GM12878 (cell line): ENCODE results near the gene SLC17A6. TPM values are rescaled to one million over a fixed set of nuclear protein-coding genes. Genes with fewer than 3 reads are reported as not detected.

Experiments used
- ATAC-seq: fragments of 200-7000 bp; cut with Tn5 transposase; 3 replicates; pipeline ENCODE4 v1.9.1; 2020; ENCODE audit warnings: mild to moderate bottlenecking, moderate library complexity
- BruUV-seq: library from RNA; stranded (reverse); fragments of 400-500 nt; replicated peaks from 2 replicates; lab custom pipeline; 2021; lab: Mats Ljungman, UMichigan
- CTCF ChIA-PET: fragments of 300-600 bp; sonication (Branson Sonifier 250); formaldehyde crosslinking; extraction: SDS; loops from one replicate; lab custom pipeline; 2021; ENCODE audit warnings: inconsistent platforms; lab: Yijun Ruan, JAX
- POLR2A ChIA-PET: fragments of 350-600 bp; formaldehyde crosslinking; extraction: SDS; loops from one replicate; lab custom pipeline; 2021; ENCODE audit warnings: inconsistent platforms; lab: Charles Lee
- RAD21 ChIA-PET: fragments of 300-600 bp; sonication (Branson Sonifier 250); formaldehyde crosslinking; loops from one replicate; lab custom pipeline; 2023; ENCODE audit warnings: antibody characterized with exemption; ENCODE audit not compliant: unreplicated experiment; lab: Charles Lee
- SMC1A ChIA-PET: fragments of 300-600 bp; sonication (Branson Sonifier 250); formaldehyde crosslinking; loops from one replicate; lab custom pipeline; 2023; ENCODE audit not compliant: unreplicated experiment, uncharacterized antibody; lab: Charles Lee
- DNase-seq: peaks from one replicate; pipeline ENCODE4 v3.0.0-alpha.2; 2011; ENCODE audit warnings: low read depth, low spot score
- FAIRE-seq: peaks from 3 replicates; lab custom pipeline; 2011; peaks lifted over from hg19 to GRCh38; lab: Jason Lieb, UNC
- H2AFZ ChIP-seq: 2 replicates; pipeline ENCODE4 v1.6.0; 2011; ENCODE audit warnings: low read depth, low read length, control low read depth; ENCODE audit not compliant: control insufficient read depth
- H3K27ac ChIP-seq: 2 replicates; pipeline ENCODE4 v1.5.1; 2011; ENCODE audit warnings: control low read depth; ENCODE audit not compliant: control insufficient read depth, insufficient read depth
- H3K27me3 ChIP-seq, 2 experiments: replicated peaks in 1 of 2; 2 replicates each; pipeline versions ENCODE4 v1.6.0 to v1.6.1; 2011; ENCODE audit warnings: low read length in 1 of 2; ENCODE audit not compliant: control insufficient read depth in 2 of 2, insufficient read depth in 2 of 2
- H3K36me3 ChIP-seq, 2 experiments: 2 replicates each; pipeline ENCODE4 v1.5.1; 2011; ENCODE audit warnings: low read length in 1 of 2; ENCODE audit not compliant: control insufficient read depth in 2 of 2, insufficient read depth in 2 of 2
- H3K4me1 ChIP-seq: 2 replicates; pipeline ENCODE4 v1.6.1; 2011; ENCODE audit warnings: mild to moderate bottlenecking, low read length, moderate library complexity, mixed read lengths; ENCODE audit not compliant: control insufficient read depth, insufficient read depth
- H3K4me2 ChIP-seq: 2 replicates; pipeline ENCODE4 v1.6.0; 2011; ENCODE audit warnings: control low read depth; ENCODE audit not compliant: control insufficient read depth, insufficient read depth
- H3K4me3 ChIP-seq: fragments of 200-600 bp; sonication (generic); 2 replicates; pipeline ENCODE4 v1.5.1; 2016
- H3K79me2 ChIP-seq: 2 replicates; pipeline ENCODE4 v1.6.0; 2011; ENCODE audit warnings: low read length; ENCODE audit not compliant: control insufficient read depth, insufficient read depth
- H3K9ac ChIP-seq: 2 replicates; pipeline ENCODE4 v1.8.0; 2011; ENCODE audit warnings: low read length, control low read depth, mixed read lengths; ENCODE audit not compliant: control insufficient read depth, insufficient read depth
- H3K9me3 ChIP-seq: replicated peaks from 3 replicates; pipeline ENCODE4 v1.5.1; 2011; ENCODE audit warnings: mild to moderate bottlenecking, low read length; ENCODE audit not compliant: control insufficient read depth, insufficient read depth
- H4K20me1 ChIP-seq: 2 replicates; pipeline ENCODE4 v1.6.0; 2011; ENCODE audit not compliant: control insufficient read depth, insufficient read depth
- CREM ChIP-seq: IDR thresholded peaks from 2 replicates; pipeline ENCODE4 v1.6.1; 2014; ENCODE audit warnings: antibody characterized with exemption, low read depth
- DPF2 ChIP-seq: fragments of 450-650 bp; IDR thresholded peaks from 2 replicates; pipeline ENCODE4 v1.6.1; 2017; ENCODE audit warnings: mild to moderate bottlenecking
- HDAC6 ChIP-seq: fragments of 200-600 bp; sonication (generic); IDR thresholded peaks from one replicate; pipeline ENCODE4 v1.8.0; 2017; ENCODE audit warnings: antibody characterized with exemption; ENCODE audit not compliant: unreplicated experiment
- JUNB ChIP-seq: IDR thresholded peaks from 2 replicates; pipeline ENCODE4 v1.6.1; 2016; ENCODE audit warnings: antibody characterized with exemption, mild to moderate bottlenecking
- SPI1 ChIP-seq: IDR thresholded peaks from 2 replicates; pipeline ENCODE4 v1.6.1; 2011; ENCODE audit warnings: low read depth, mild to moderate bottlenecking, low read length, moderate library complexity, borderline replicate concordance; ENCODE audit not compliant: insufficient read depth
- STAT1 ChIP-seq: fragments of 450-650 bp; conservative IDR thresholded peaks from 2 replicates; pipeline ENCODE4 v1.6.1; 2014; ENCODE audit warnings: antibody characterized with exemption, mild to moderate bottlenecking
- in situ Hi-C: fragments of 300-500 bp; cut with MboI; formaldehyde crosslinking; loops from 9 replicates; pipeline ENCODE4 v1.14.3; 2018; ENCODE audit warnings: mixed read lengths
- intact Hi-C: fragments of 100-400 bp; cut with micrococcal nuclease; formaldehyde crosslinking; loops from one replicate; pipeline ENCODE4 v1.14.2; 2022; ENCODE audit not compliant: unreplicated experiment
- polyA plus RNA-seq, 11 experiments: library from polyadenylated mRNA; depleted of rRNA in 4 of 11; unstranded in 6 of 11; stranded (reverse) in 5 of 11; fragments of >200 nt; fragmentation: Nextera tagmentation in 4 of 11; fragmentation: Illumina TruSeq in 1 of 11; extraction: Ambion mirVana in 4 of 11; extraction: Trizol in 1 of 11; gene quantifications; 1 replicate in 1 of 11; 2 replicates in 10 of 11; pipeline versions ENCODE4 v1.2.1 to v1.2.3, GENCODE V29; 2011 to 2016; ENCODE audit warnings: inconsistent platforms in 2 of 11, missing spikeins in 2 of 11, low read depth in 1 of 11
- total RNA-seq, 4 experiments: library from RNA; depleted of rRNA in 3 of 4; stranded (reverse); fragments of >200 nt in 3 of 4; fragmentation: Illumina TruSeq in 1 of 4; extraction: Trizol in 1 of 4; gene quantifications; 2 replicates each; pipeline versions ENCODE4 v1.2.1 to v1.2.3, GENCODE V29; 2013 to 2021
- TF ChIP-seq, protein P1 (sequence below): fragments of 450-650 bp; formaldehyde crosslinking; IDR thresholded peaks from 2 replicates; pipeline ENCODE4 v1.4.0; 2020; ENCODE audit warnings: mild to moderate bottlenecking, moderate library complexity
- TF ChIP-seq, protein P2 (sequence below): fragments of 450-650 bp; formaldehyde crosslinking; IDR thresholded peaks from 2 replicates; pipeline ENCODE4 v1.5.0; 2022; ENCODE audit warnings: mild to moderate bottlenecking, missing genetic modification characterization

Gene SLC17A6
- total and polyA plus RNA-seq, 10 of the 15 experiments (the other 5 are each of a cell fraction or from before 2014, with no cell fraction given) = not detected

DNA sequence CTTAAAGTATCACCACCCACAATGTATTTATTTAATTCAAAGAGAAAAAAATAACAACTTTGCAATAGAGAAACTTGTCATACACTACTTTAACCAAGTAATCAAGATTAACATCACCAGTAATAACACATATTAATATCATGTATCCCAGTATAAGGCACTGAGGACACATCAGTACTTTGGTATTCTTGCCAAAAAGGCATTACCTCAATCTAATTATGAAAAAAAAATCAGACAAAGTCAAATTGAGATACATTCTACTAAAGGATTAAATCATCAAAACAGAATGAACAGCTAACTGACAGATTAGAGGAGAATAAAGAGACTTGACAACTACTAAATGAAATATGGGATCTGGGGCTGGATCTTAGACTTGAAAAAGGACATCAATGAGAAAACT, 35.8 kb upstream of the SLC17A6 start:
- ATAC-seq (no peak), FAIRE-seq (no peak), DNase-seq (no peak)
- CTCF ChIA-PET = interaction anchor here (7.3 to 7.7 kb wide), 2 partner anchors 58 to 132 kb away, joined by 58 to 210 read pairs; no protein-coding TSS in a partner anchor
- in situ Hi-C loops (loop anchor here (10.0 kb wide), 1 partner anchor 1658 kb away; no protein-coding TSS in a partner anchor), intact Hi-C loops (loop anchor here (10.0 kb wide), 1 partner anchor 368 kb away; no protein-coding TSS in a partner anchor)
- Histone ChIP-seq H3K36me3 (no peaks in the 10 kb centered on the region), H3K27me3 (no peaks in the 10 kb centered on the region), H3K4me3 (no peak overlapping the region), H3K79me2 (no peaks in the 10 kb centered on the region), H3K27ac (no peak overlapping the region), H2AFZ (no peak overlapping the region), H3K9ac (no peak overlapping the region), H3K4me1 (no peaks in the 10 kb centered on the region), H3K4me2 (no peak overlapping the region), H4K20me1 (no peaks in the 10 kb centered on the region), H3K9me3 (no peaks in the 10 kb centered on the region)
- POLR2A ChIA-PET = no interaction called here
- RAD21 ChIA-PET = interaction anchor here (1.4 to 8.3 kb wide), 3 partner anchors 58 to 132 kb away, joined by 3 to 120 read pairs (median 6); no protein-coding TSS in a partner anchor
- BruUV-seq = no TSS peak
- SMC1A ChIA-PET = interaction anchor here (5.1 kb wide), 1 partner anchor 132 kb away, joined by 95 read pairs; no protein-coding TSS in a partner anchor
- no peak for TF ChIP-seq HDAC6
- no peak for TF ChIP-seq SPI1
- TF ChIP-seq, protein P1, sequence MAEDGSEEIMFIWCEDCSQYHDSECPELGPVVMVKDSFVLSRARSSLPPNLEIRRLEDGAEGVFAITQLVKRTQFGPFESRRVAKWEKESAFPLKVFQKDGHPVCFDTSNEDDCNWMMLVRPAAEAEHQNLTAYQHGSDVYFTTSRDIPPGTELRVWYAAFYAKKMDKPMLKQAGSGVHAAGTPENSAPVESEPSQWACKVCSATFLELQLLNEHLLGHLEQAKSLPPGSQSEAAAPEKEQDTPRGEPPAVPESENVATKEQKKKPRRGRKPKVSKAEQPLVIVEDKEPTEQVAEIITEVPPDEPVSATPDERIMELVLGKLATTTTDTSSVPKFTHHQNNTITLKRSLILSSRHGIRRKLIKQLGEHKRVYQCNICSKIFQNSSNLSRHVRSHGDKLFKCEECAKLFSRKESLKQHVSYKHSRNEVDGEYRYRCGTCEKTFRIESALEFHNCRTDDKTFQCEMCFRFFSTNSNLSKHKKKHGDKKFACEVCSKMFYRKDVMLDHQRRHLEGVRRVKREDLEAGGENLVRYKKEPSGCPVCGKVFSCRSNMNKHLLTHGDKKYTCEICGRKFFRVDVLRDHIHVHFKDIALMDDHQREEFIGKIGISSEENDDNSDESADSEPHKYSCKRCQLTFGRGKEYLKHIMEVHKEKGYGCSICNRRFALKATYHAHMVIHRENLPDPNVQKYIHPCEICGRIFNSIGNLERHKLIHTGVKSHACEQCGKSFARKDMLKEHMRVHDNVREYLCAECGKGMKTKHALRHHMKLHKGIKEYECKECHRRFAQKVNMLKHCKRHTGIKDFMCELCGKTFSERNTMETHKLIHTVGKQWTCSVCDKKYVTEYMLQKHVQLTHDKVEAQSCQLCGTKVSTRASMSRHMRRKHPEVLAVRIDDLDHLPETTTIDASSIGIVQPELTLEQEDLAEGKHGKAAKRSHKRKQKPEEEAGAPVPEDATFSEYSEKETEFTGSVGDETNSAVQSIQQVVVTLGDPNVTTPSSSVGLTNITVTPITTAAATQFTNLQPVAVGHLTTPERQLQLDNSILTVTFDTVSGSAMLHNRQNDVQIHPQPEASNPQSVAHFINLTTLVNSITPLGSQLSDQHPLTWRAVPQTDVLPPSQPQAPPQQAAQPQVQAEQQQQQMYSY (CRISPR knock-in tag) = no peak
- no peak for TF ChIP-seq STAT1
- TF ChIP-seq, protein P2, sequence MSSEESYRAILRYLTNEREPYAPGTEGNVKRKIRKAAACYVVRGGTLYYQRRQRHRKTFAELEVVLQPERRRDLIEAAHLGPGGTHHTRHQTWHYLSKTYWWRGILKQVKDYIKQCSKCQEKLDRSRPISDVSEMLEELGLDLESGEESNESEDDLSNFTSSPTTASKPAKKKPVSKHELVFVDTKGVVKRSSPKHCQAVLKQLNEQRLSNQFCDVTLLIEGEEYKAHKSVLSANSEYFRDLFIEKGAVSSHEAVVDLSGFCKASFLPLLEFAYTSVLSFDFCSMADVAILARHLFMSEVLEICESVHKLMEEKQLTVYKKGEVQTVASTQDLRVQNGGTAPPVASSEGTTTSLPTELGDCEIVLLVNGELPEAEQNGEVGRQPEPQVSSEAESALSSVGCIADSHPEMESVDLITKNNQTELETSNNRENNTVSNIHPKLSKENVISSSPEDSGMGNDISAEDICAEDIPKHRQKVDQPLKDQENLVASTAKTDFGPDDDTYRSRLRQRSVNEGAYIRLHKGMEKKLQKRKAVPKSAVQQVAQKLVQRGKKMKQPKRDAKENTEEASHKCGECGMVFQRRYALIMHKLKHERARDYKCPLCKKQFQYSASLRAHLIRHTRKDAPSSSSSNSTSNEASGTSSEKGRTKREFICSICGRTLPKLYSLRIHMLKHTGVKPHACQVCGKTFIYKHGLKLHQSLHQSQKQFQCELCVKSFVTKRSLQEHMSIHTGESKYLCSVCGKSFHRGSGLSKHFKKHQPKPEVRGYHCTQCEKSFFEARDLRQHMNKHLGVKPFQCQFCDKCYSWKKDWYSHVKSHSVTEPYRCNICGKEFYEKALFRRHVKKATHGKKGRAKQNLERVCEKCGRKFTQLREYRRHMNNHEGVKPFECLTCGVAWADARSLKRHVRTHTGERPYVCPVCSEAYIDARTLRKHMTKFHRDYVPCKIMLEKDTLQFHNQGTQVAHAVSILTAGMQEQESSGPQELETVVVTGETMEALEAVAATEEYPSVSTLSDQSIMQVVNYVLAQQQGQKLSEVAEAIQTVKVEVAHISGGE (CRISPR knock-in tag) = no peak
- no peak for TF ChIP-seq JUNB
- no peak for TF ChIP-seq DPF2
- TF ChIP-seq CREM = no peak
